ENCODE data around the gene CRYGS.
"Not testable (repeated sequence)": the region's sequence is repeated elsewhere in the genome, so short reads cannot be mapped to it uniquely, and the experiment has no call there.

The CRYGS gene

GRCh38 chr3:186551387-186551786 is 7.2 kb upstream of the CRYGS start:
- no peak for DNase-seq

GRCh38 chr3:186549497-186549896 is 5.3 kb upstream of the CRYGS start:
- no peak for DNase-seq

GRCh38 chr3:186540835-186541226 is 3.3 kb downstream of the CRYGS start:
- no peak for DNase-seq

- DNase-seq, result peak; percentile 77
Measured at GRCh38 chr3:186540221-186540834, 3.9 kb downstream of the CRYGS start.

- DNase-seq, result no peak
Measured at GRCh38 chr3:186538779-186539178, 5.4 kb downstream of the CRYGS start.

GRCh38 chr3:186536883-186537844 is 7.0 kb downstream of the CRYGS start:
- DNase-seq, result peak; percentile 54

GRCh38 chr3:186534113-186534669 is 10.0 kb downstream of the CRYGS start:
- peak; percentile 87 for DNase-seq

GRCh38 chr3:186532598-186533072 is 11.5 kb downstream of the CRYGS start:
- peak; percentile 49 for DNase-seq

- not testable (repeated sequence) for DNase-seq
Measured at GRCh38 chr3:186531694-186532093, 12.5 kb downstream of the CRYGS start.

- DNase-seq, result no peak
Measured at GRCh38 chr3:186530415-186530814, 13.8 kb downstream of the CRYGS start.

GRCh38 chr3:186529201-186529999 is 14.8 kb downstream of the CRYGS start:
- DNase-seq, result no peak

- no peak for DNase-seq
Measured at GRCh38 chr3:186526256-186526606, 17.9 kb downstream of the CRYGS start.

GRCh38 chr3:186525369-186526255 is 18.6 kb downstream of the CRYGS start:
- DNase-seq, result no peak

GRCh38 chr3:186524616-186525015 is 19.6 kb downstream of the CRYGS start:
- no peak for DNase-seq

- DNase-seq, result no peak
Measured at GRCh38 chr3:186523434-186523833, 20.7 kb downstream of the CRYGS start.

- DNase-seq, result no peak
Measured at GRCh38 chr3:186523022-186523421, 21.2 kb downstream of the CRYGS start.

- no peak for DNase-seq
Measured at GRCh38 chr3:186520957-186521842, 23.0 kb downstream of the CRYGS start.

- DNase-seq, result no peak
Measured at GRCh38 chr3:186520431-186520830, 23.7 kb downstream of the CRYGS start.

GRCh38 chr3:186519021-186519658 is 25.0 kb downstream of the CRYGS start:
- peak; percentile 32 for DNase-seq

GRCh38 chr3:186517218-186517617 is 27.0 kb downstream of the CRYGS start:
- no peak for DNase-seq
